Measurements from ENCODE around the gene DBN1.
"Not testable (repeated sequence)": the region's sequence is repeated elsewhere in the genome, so short reads cannot be mapped to it uniquely, and the experiment has no call there.

GRCh38 chr5:177420472-177420871 is 53.0 kb downstream of the DBN1 start:
- TF ChIP-seq CTCF (IDR thresholded peaks at IDR 0.05; ENCODE audit: low read depth, low read length); POLR2A (IDR thresholded peaks at IDR 0.05; ENCODE audit: extremely low read depth, insufficient read length); MYC (IDR thresholded peaks at IDR 0.05; ENCODE audit: low read depth, low read length); MAX (IDR thresholded peaks at IDR 0.05; ENCODE audit: low read depth, low read length): not testable (repeated sequence)
